GM12891 (cell line): Measurements from ENCODE around the gene LRMDA.

Experiments used
- DNase-seq: peaks from one replicate; pipeline ENCODE4 v3.0.0; 2011; ENCODE audit warnings: low spot score; ENCODE audit not compliant: insufficient read length
- FAIRE-seq: peaks from 2 replicates; lab custom pipeline; 2011; peaks lifted over from hg19 to GRCh38; lab: Jason Lieb, UNC
- PAX5 ChIP-seq: IDR thresholded peaks from 2 replicates; pipeline ENCODE4 v1.6.1; 2011; ENCODE audit warnings: low read length, moderate library complexity, mild to moderate bottlenecking; ENCODE audit not compliant: insufficient read depth, severe bottlenecking
- POLR2A ChIP-seq: IDR thresholded peaks from 2 replicates; pipeline ENCODE4 v1.6.1; 2011; ENCODE audit warnings: low read depth, low read length, control low read depth
- POLR2AphosphoS5 ChIP-seq: IDR thresholded peaks from 2 replicates; pipeline ENCODE4 v1.6.1; 2011; ENCODE audit warnings: low read depth, low read length, control low read depth
- POU2F2 ChIP-seq: IDR thresholded peaks from 2 replicates; pipeline ENCODE4 v1.6.1; 2011; ENCODE audit warnings: low read depth, mild to moderate bottlenecking, control low read depth, low read length, moderate library complexity
- SPI1 ChIP-seq: IDR thresholded peaks from 2 replicates; pipeline ENCODE4 v1.6.1; 2011; ENCODE audit warnings: low read depth, low read length, control low read depth
- TAF1 ChIP-seq: IDR thresholded peaks from 2 replicates; pipeline ENCODE4 v1.6.1; 2011; ENCODE audit warnings: low read depth, low read length, control low read depth

Gene LRMDA

GRCh38 chr10:75425291-75426079, 5.9 kb upstream of the LRMDA start:
- TF ChIP-seq POLR2A = no peak
- no peak for TF ChIP-seq POLR2AphosphoS5
- TF ChIP-seq POU2F2 = no peak
- no peak for TF ChIP-seq PAX5
- TF ChIP-seq TAF1 = no peak
- no peak for TF ChIP-seq SPI1
- no peak for DNase-seq
- no peak for FAIRE-seq

GRCh38 chr10:75426880-75427279, 4.5 kb upstream of the LRMDA start:
- no peak for TF ChIP-seq POLR2AphosphoS5
- no peak for TF ChIP-seq POU2F2
- TF ChIP-seq TAF1 = no peak
- TF ChIP-seq POLR2A = no peak
- TF ChIP-seq SPI1 = no peak
- no peak for TF ChIP-seq PAX5
- no peak for DNase-seq
- no peak for FAIRE-seq

GRCh38 chr10:75427951-75428350, 3.5 kb upstream of the LRMDA start:
- FAIRE-seq = no peak

GRCh38 chr10:75428434-75429158, 2.8 kb upstream of the LRMDA start:
- FAIRE-seq = no peak
- TF ChIP-seq SPI1 (no peak), POU2F2 (no peak), POLR2AphosphoS5 (no peak), TAF1 (no peak), POLR2A (no peak), PAX5 (no peak)
- no peak for DNase-seq

More at GRCh38 chr10:75427951-75428350, 3.5 kb upstream of the LRMDA start:
- TF ChIP-seq POLR2A = no peak
- no peak for TF ChIP-seq POU2F2
- no peak for TF ChIP-seq SPI1
- no peak for TF ChIP-seq PAX5
- no peak for TF ChIP-seq TAF1
- TF ChIP-seq POLR2AphosphoS5 = no peak
- DNase-seq = no peak

GRCh38 chr10:75429159-75429827, 2.1 kb upstream of the LRMDA start:
- DNase-seq (no peak), FAIRE-seq (no peak)
- TF ChIP-seq POU2F2 (no peak), SPI1 (no peak), POLR2A (no peak), PAX5 (no peak), POLR2AphosphoS5 (no peak), TAF1 (no peak)

- no peak for TF ChIP-seq PAX5
- peak; percentile 25; the same call in 1 of the 2 replicates for TF ChIP-seq SPI1
- no peak for FAIRE-seq
- DNase-seq = no peak
Measured at GRCh38 chr10:75430000-75430763, 1.2 kb upstream of the LRMDA start.

GRCh38 chr10:75432176-75432575, 752 bp downstream of the LRMDA start:
- TF ChIP-seq POLR2A (no peak), POLR2AphosphoS5 (no peak), POU2F2 (no peak), TAF1 (no peak), SPI1 (no peak), PAX5 (no peak)
- DNase-seq (no peak), FAIRE-seq (no peak)

- TF ChIP-seq TAF1 = no peak
- TF ChIP-seq SPI1 = no peak
- TF ChIP-seq POU2F2 = no peak
- TF ChIP-seq POLR2A = no peak
- no peak for TF ChIP-seq PAX5
- TF ChIP-seq POLR2AphosphoS5 = no peak
- DNase-seq (no peak), FAIRE-seq (no peak)
Measured at GRCh38 chr10:75432763-75433162, 1.3 kb downstream of the LRMDA start.

- TF ChIP-seq SPI1 = no peak
- TF ChIP-seq TAF1 = no peak
- TF ChIP-seq POU2F2 = no peak
- no peak for TF ChIP-seq POLR2AphosphoS5
- no peak for TF ChIP-seq PAX5
- DNase-seq (no peak), FAIRE-seq (no peak)
Measured at GRCh38 chr10:75433216-75433615, 1.8 kb downstream of the LRMDA start.
